Measurements from ENCODE around the gene MYO1E. TPM values are rescaled to one million over a fixed set of nuclear protein-coding genes. Genes with fewer than 3 reads are reported as not detected.

MYO1E gene
- total and polyA plus RNA-seq, 2 of the 4 experiments (the other 2 are of a cell fraction): 13.4 to 37.3 TPM

DNA sequence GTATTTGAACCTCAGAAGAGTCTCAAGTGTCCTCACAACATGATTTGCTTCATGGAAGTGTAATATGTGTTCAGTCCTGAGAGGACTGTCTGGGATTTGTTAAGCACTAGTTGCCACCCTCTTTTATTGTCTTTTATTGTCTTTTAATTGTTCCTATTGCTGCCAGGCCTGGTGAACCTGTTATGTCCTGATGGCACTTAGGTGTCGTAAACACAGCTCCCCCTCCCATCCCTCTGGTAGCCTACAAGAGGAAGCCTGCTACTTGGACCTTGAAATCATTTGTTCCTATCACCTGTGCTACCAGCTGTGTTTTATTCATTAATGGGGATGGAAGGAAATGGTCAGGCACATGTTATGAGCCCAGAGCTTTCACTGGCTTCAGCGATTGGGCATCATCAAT is 248.4 kb downstream of the MYO1E start:
- CTCF ChIA-PET: no interaction called here
- DNase-seq (no peak), ATAC-seq (ENCODE audit: low read depth) (no peak)
- Histone ChIP-seq H3K56ac (ENCODE audit: extremely low read depth, insufficient read depth, low read length) (no peak overlapping the region), H3K4ac (ENCODE audit: low read depth, low read length) (no peak overlapping the region), H3K9me3 (ENCODE audit: control insufficient read depth, insufficient read depth, low read length) (no peaks in the 10 kb centered on the region), H3K9ac (ENCODE audit: low read depth, low read length) (no peak overlapping the region), H3K9me1 (ENCODE audit: insufficient read depth, low read length) (peaks cover 4% of the 10 kb centered on the region; the same call in 1 of the 2 replicates), H4K91ac (ENCODE audit: insufficient read depth, low read depth, low read length) (no peak overlapping the region), H4K5ac (ENCODE audit: low read depth, low read length) (no peak overlapping the region), H2BK5ac (ENCODE audit: low read depth, low read length, poor library complexity, severe bottlenecking) (no peak overlapping the region), H3K23ac (ENCODE audit: low read depth, low read length) (no peak overlapping the region), H3K4me2 (ENCODE audit: low read depth, low read length) (no peak overlapping the region), H3K27ac (ENCODE audit: insufficient read depth, low read length) (no peak overlapping the region), H3K79me1 (ENCODE audit: low read depth in 1 of 2, low read length in 2 of 2) (peaks cover 7 to 28% of the 10 kb centered on the region in 2 experiments), H4K20me1 (ENCODE audit: insufficient read depth, low read length) (no peaks in the 10 kb centered on the region), H3K27me3 (ENCODE audit: control insufficient read depth, insufficient read depth, low read length) (no peaks in the 10 kb centered on the region), H2AK5ac (ENCODE audit: low read depth, low read length) (no peak overlapping the region), H2BK20ac (ENCODE audit: low read depth, low read length) (no peak overlapping the region), H3K4me3 (ENCODE audit: insufficient read depth, low read depth, low read length) (no peak overlapping the region), H2BK15ac (ENCODE audit: low read depth, low read length) (no peak overlapping the region), H3K14ac (replicated peaks; ENCODE audit: low read depth, low read length) (no peak overlapping the region), H2AFZ (replicated peaks; ENCODE audit: low read length, poor library complexity) (no peak overlapping the region), H3K18ac (ENCODE audit: low read depth, low read length) (no peak overlapping the region), H4K8ac (ENCODE audit: low read depth in 2 of 2, low read length in 2 of 2) (no peak overlapping the region), H3K4me1 (ENCODE audit: control insufficient read depth, insufficient read depth, low read length) (no peaks in the 10 kb centered on the region), H3K36me3 (ENCODE audit: control insufficient read depth, insufficient read depth, low read length) (peaks cover 8% of the 10 kb centered on the region), H2AK9ac (replicated peaks; ENCODE audit: low read depth, low read length, poor library complexity) (no peak overlapping the region), H2BK120ac (ENCODE audit: low read depth, low read length) (no peak overlapping the region)
- TF ChIP-seq, protein P1, sequence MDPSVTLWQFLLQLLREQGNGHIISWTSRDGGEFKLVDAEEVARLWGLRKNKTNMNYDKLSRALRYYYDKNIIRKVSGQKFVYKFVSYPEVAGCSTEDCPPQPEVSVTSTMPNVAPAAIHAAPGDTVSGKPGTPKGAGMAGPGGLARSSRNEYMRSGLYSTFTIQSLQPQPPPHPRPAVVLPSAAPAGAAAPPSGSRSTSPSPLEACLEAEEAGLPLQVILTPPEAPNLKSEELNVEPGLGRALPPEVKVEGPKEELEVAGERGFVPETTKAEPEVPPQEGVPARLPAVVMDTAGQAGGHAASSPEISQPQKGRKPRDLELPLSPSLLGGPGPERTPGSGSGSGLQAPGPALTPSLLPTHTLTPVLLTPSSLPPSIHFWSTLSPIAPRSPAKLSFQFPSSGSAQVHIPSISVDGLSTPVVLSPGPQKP (IDR thresholded peaks at IDR 0.05; ENCODE audit: borderline replicate concordance, low read depth, low read length): no peak
- TF ChIP-seq MAZ (IDR thresholded peaks at IDR 0.05; ENCODE audit: borderline replicate concordance, low read depth, low read length) (no peak), RFX5 (IDR thresholded peaks at IDR 0.05; ENCODE audit: low read depth, low read length) (no peak)
- POLR2A ChIA-PET (ENCODE audit: unreplicated experiment): no interaction called here
- intact Hi-C loops (cut with micrococcal nuclease) (no loop called here), dilution Hi-C loops (cut with HindIII; ENCODE audit: low sequenced_read_pairs, unreplicated experiment) (no loop called here), in situ Hi-C loops (cut with MboI; ENCODE audit: low sequenced_read_pairs) (no loop called here)
- BruUV-seq (replicated peaks): no TSS peak
- WGBS, 2 experiments (ENCODE audit: extremely low coverage in 2 of 2, insufficient read length in 1 of 2): 80% methylated on average over 1 of the region's 2 CpGs; no CpG with 5 or more reads in 1 of the 2 experiments

Measured in IMR-90 (cell line).